ENCODE data around the gene RFC3.

Gene RFC3

GRCh38 chr13:33827139-33827538 lies 9.2 kb downstream of the RFC3 start:
- ChIA-PET POLR2A (ENCODE audit: low non-redundant PET) (no interaction called here), CTCF (no interaction called here)
- no peak for TF ChIP-seq CTCF (conservative IDR thresholded peaks at IDR 0.05; ENCODE audit: low read depth)

GRCh38 chr13:33828431-33829129 lies 10.6 kb downstream of the RFC3 start:
- DNase-seq (ENCODE audit: low spot score): no peak
- CTCF ChIA-PET: interaction anchor here (0.6 kb wide), 1 partner anchor 49 kb away, joined by 4 read pairs; no protein-coding TSS in a partner anchor
- POLR2A ChIA-PET (ENCODE audit: low non-redundant PET): no interaction called here

More at GRCh38 chr13:33827139-33827538, 9.2 kb downstream of the RFC3 start:
- no peak overlapping the region for H3K27ac ChIP-seq
- DNase-seq (ENCODE audit: low spot score): no peak

GRCh38 chr13:33832872-33833271 lies 14.9 kb downstream of the RFC3 start:
- no peak overlapping the region for H3K27ac ChIP-seq
- DNase-seq (ENCODE audit: low spot score): no peak
- CTCF ChIA-PET: no interaction called here
- POLR2A ChIA-PET (ENCODE audit: low non-redundant PET): no interaction called here
- no peak for TF ChIP-seq CTCF (conservative IDR thresholded peaks at IDR 0.05; ENCODE audit: low read depth)

More at GRCh38 chr13:33828431-33829129, 10.6 kb downstream of the RFC3 start:
- H3K27ac ChIP-seq: no peak overlapping the region
- no peak for TF ChIP-seq CTCF (conservative IDR thresholded peaks at IDR 0.05; ENCODE audit: low read depth)

DNA sequence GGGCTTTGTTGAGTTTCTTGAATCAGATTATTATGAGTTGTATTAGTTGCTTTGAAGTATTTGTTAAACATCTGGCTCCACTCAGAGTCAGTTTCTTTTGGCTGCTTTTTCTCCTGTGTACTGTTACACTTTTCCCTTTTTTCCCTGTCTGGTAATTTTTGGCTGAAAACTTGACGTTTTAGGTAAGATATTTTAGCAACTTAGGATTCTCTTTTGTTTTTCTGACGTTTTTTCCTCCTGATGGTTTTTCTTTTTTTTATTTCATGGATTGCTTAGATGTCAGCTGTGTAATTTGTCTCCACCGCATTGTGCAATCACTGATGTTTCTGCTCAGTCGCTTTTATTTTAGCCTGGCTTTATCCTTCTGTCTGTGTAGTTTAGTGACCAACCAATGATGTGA lies 20.7 kb downstream of the RFC3 start:
- no peak for DNase-seq (ENCODE audit: low spot score)
- TF ChIP-seq CTCF (conservative IDR thresholded peaks at IDR 0.05; ENCODE audit: low read depth): no peak
- H3K27ac ChIP-seq: no peak overlapping the region
- POLR2A ChIA-PET (ENCODE audit: low non-redundant PET): no interaction called here
- CTCF ChIA-PET: interaction anchor here (0.6 kb wide), 1 partner anchor 1314 kb away, joined by 3 read pairs; no protein-coding TSS in a partner anchor

DNA sequence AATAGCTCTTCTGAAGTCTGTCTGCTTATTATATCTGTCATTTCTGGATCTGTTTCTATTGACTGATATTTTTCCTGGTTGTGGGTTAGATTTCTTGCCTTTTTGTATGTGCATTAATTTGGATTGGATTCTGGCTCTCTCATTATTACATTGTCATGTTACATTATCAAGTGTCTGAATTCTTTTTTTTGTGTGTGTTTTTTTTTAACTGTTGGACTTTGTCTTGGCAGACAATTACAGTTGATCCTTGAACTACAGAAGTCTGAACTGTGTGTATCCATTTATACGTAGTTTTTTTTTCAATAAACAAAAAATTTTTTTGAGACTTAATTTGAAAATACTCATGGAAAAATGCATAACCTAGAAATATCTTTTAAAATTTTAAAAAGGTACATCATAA lies 22.5 kb downstream of the RFC3 start:
- ChIA-PET CTCF (no interaction called here), POLR2A (ENCODE audit: low non-redundant PET) (no interaction called here)
- H3K27ac ChIP-seq: no peak overlapping the region
- DNase-seq (ENCODE audit: low spot score): no peak
- TF ChIP-seq CTCF (conservative IDR thresholded peaks at IDR 0.05; ENCODE audit: low read depth): no peak

GRCh38 chr13:33842207-33842606 lies 24.3 kb downstream of the RFC3 start:
- POLR2A ChIA-PET (ENCODE audit: low non-redundant PET): interaction anchor here (0.7 kb wide), 1 partner anchor 169 kb away, joined by 3 read pairs; no protein-coding TSS in a partner anchor
- H3K27ac ChIP-seq: no peak overlapping the region
- TF ChIP-seq CTCF (conservative IDR thresholded peaks at IDR 0.05; ENCODE audit: low read depth): no peak
- no peak for DNase-seq (ENCODE audit: low spot score)
- CTCF ChIA-PET: no interaction called here

Measured in RWPE1 (cell line).